HepG2 (cell line): ENCODE measurements around the gene ARAP1. TPM values are rescaled to one million over a fixed set of nuclear protein-coding genes. Genes with fewer than 3 reads are reported as not detected.
A peak's percentile ranks its signal among the peaks of the same experiment; 100 is the strongest.

Experiments used
- FOXK2 ChIP-seq: fragments of 450-650 bp; IDR thresholded peaks from 2 replicates; pipeline ENCODE4 v1.6.1; 2016
- GTF2F1 ChIP-seq: fragments of 150-350 bp; IDR thresholded peaks from 2 replicates; pipeline ENCODE4 v1.6.1; 2014; ENCODE audit warnings: low read length
- MLXIP ChIP-seq: sonication (generic); formaldehyde crosslinking; IDR thresholded peaks from 2 replicates; pipeline ENCODE4 v1.9.0; 2021; ENCODE audit warnings: missing genetic modification reagents, borderline replicate concordance
- RFX3 ChIP-seq: IDR thresholded peaks from 2 replicates; pipeline ENCODE4 v1.6.1; 2016; ENCODE audit warnings: missing biosample characterization, missing genetic modification reagents
- U2AF1 ChIP-seq: fragments of 200-400 bp; formaldehyde crosslinking; optimal IDR thresholded peaks from 2 replicates; pipeline ENCODE3; 2017; ENCODE audit warnings: mild to moderate bottlenecking, low read depth, low read length
- U2AF2 ChIP-seq: fragments of 200-400 bp; formaldehyde crosslinking; IDR thresholded peaks from 2 replicates; pipeline ENCODE4 v1.6.1; 2017; ENCODE audit warnings: low read depth, mild to moderate bottlenecking, low read length
- ZNF292 ChIP-seq: sonication (generic); formaldehyde crosslinking; IDR thresholded peaks from 2 replicates; pipeline ENCODE4 v1.8.1; 2022; ENCODE audit warnings: mild to moderate bottlenecking, low read depth, missing genetic modification reagents, borderline replicate concordance
- ZNF652 ChIP-seq: IDR thresholded peaks from 2 replicates; pipeline ENCODE4 v1.6.1; 2016; ENCODE audit warnings: low read depth, borderline replicate concordance
- ZZZ3 ChIP-seq: sonication (generic); formaldehyde crosslinking; IDR thresholded peaks from 2 replicates; pipeline ENCODE4 v1.4.0; 2020; ENCODE audit warnings: missing genetic modification reagents, mild to moderate bottlenecking, borderline replicate concordance
- polyA plus RNA-seq, 8 experiments: library from polyadenylated mRNA; depleted of rRNA in 3 of 8; stranded (reverse) in 7 of 8; unstranded in 1 of 8; fragments of >200 nt; fragmentation: Illumina TruSeq in 4 of 8; extraction: Trizol in 4 of 8; gene quantifications; 2 replicates each; pipeline versions ENCODE4 v1.2.1 to v1.2.3, GENCODE V29; 2011 to 2016; ENCODE audit warnings: low read depth in 4 of 8, missing spikeins in 1 of 8, mixed read lengths in 1 of 8; ENCODE audit not compliant: insufficient read depth in 1 of 8
- total RNA-seq, 5 experiments: library from RNA; depleted of rRNA; stranded (reverse); fragments of >200 nt; fragmentation: Illumina TruSeq; extraction: Trizol; gene quantifications; 2 replicates each; pipeline ENCODE4 v1.2.3, GENCODE V29; 2016; ENCODE audit warnings: low read depth in 1 of 5
- TF ChIP-seq, protein P1 (sequence below): sonication (generic); formaldehyde crosslinking; IDR thresholded peaks from 2 replicates; pipeline ENCODE4 v1.4.0; 2020; ENCODE audit warnings: missing genetic modification reagents, borderline replicate concordance
- TF ChIP-seq, protein P2 (sequence below): IDR thresholded peaks from 2 replicates; pipeline ENCODE4 v1.6.1; 2016; ENCODE audit warnings: low read depth, missing genetic modification reagents, missing compliant biosample characterization

The ARAP1 gene
- total and polyA plus RNA-seq, 2 of the 13 experiments (the other 11 are each of a cell fraction or from before 2014, with no cell fraction given) = 43.2 to 55.5 TPM

DNA sequence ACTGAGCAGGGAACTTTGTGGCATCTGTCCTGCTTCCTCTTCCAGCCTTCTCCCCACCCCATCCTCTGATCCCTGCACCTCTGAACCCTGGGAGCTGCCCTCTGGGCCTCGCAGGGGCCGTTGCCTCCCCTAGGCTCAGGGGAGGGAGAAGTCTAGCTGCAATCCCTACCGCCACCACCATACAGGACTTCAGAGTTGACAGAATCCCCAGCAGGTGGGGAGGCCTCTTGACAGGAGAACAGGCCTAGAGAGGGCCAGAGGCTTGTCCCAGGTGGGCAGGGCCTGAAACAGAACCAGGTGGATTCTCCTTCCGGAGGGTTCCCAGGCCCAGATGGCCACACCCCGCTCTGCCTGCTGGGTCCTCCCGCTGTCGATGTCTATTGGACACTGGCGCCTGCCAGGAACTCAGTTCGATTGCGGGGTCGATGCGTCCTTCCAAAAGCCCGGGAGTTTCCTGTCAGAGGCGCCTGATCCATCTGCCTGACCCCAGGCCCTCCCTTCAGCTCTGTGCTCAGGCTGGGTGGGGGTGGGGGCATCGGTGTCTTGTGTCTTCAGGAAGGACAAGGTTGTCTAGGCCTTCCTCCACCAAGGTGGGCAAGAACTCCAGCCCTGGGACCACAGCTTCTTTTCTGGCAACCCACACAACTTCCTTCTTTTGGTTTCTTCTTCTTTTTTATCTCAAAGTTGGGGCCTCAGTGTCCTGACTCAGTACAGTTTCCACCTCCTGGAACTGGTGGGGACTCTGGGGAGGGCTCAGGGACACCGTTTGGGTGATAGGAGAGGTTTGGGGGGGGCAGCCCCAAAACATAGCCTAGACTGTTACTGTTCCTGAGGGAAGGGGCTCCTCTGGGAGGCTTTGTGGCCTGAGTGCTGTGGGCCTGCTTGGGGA, 35.3 kb upstream of the ARAP1 start (continued):
- no peak for TF ChIP-seq MLXIP
- no peak for TF ChIP-seq RFX3 (CRISPR knock-in tag)
- TF ChIP-seq U2AF1 = no peak
- TF ChIP-seq U2AF2 = no peak
- no peak for TF ChIP-seq ZNF652 (CRISPR knock-in tag)
- TF ChIP-seq FOXK2 = no peak
- peak; percentile 82 for TF ChIP-seq ZNF292 (CRISPR knock-in tag)
- TF ChIP-seq, protein P1, sequence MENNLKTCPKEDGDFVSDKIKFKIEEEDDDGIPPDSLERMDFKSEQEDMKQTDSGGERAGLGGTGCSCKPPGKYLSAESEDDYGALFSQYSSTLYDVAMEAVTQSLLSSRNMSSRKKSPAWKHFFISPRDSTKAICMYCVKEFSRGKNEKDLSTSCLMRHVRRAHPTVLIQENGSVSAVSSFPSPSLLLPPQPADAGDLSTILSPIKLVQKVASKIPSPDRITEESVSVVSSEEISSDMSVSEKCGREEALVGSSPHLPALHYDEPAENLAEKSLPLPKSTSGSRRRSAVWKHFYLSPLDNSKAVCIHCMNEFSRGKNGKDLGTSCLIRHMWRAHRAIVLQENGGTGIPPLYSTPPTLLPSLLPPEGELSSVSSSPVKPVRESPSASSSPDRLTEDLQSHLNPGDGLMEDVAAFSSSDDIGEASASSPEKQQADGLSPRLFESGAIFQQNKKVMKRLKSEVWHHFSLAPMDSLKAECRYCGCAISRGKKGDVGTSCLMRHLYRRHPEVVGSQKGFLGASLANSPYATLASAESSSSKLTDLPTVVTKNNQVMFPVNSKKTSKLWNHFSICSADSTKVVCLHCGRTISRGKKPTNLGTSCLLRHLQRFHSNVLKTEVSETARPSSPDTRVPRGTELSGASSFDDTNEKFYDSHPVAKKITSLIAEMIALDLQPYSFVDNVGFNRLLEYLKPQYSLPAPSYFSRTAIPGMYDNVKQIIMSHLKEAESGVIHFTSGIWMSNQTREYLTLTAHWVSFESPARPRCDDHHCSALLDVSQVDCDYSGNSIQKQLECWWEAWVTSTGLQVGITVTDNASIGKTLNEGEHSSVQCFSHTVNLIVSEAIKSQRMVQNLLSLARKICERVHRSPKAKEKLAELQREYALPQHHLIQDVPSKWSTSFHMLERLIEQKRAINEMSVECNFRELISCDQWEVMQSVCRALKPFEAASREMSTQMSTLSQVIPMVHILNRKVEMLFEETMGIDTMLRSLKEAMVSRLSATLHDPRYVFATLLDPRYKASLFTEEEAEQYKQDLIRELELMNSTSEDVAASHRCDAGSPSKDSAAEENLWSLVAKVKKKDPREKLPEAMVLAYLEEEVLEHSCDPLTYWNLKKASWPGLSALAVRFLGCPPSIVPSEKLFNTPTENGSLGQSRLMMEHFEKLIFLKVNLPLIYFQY = peak; percentile 83; the same call in 1 of the 2 replicates
- TF ChIP-seq GTF2F1 = no peak
- TF ChIP-seq, protein P2, sequence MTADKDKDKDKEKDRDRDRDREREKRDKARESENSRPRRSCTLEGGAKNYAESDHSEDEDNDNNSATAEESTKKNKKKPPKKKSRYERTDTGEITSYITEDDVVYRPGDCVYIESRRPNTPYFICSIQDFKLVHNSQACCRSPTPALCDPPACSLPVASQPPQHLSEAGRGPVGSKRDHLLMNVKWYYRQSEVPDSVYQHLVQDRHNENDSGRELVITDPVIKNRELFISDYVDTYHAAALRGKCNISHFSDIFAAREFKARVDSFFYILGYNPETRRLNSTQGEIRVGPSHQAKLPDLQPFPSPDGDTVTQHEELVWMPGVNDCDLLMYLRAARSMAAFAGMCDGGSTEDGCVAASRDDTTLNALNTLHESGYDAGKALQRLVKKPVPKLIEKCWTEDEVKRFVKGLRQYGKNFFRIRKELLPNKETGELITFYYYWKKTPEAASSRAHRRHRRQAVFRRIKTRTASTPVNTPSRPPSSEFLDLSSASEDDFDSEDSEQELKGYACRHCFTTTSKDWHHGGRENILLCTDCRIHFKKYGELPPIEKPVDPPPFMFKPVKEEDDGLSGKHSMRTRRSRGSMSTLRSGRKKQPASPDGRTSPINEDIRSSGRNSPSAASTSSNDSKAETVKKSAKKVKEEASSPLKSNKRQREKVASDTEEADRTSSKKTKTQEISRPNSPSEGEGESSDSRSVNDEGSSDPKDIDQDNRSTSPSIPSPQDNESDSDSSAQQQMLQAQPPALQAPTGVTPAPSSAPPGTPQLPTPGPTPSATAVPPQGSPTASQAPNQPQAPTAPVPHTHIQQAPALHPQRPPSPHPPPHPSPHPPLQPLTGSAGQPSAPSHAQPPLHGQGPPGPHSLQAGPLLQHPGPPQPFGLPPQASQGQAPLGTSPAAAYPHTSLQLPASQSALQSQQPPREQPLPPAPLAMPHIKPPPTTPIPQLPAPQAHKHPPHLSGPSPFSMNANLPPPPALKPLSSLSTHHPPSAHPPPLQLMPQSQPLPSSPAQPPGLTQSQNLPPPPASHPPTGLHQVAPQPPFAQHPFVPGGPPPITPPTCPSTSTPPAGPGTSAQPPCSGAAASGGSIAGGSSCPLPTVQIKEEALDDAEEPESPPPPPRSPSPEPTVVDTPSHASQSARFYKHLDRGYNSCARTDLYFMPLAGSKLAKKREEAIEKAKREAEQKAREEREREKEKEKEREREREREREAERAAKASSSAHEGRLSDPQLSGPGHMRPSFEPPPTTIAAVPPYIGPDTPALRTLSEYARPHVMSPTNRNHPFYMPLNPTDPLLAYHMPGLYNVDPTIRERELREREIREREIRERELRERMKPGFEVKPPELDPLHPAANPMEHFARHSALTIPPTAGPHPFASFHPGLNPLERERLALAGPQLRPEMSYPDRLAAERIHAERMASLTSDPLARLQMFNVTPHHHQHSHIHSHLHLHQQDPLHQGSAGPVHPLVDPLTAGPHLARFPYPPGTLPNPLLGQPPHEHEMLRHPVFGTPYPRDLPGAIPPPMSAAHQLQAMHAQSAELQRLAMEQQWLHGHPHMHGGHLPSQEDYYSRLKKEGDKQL = no peak
- peak; percentile 92 for TF ChIP-seq ZZZ3 (CRISPR knock-in tag)
